HEK293 (cell line): Measurements from ENCODE around the gene ZEB2.

ENCODE experiments used
- BCL11B ChIP-seq: fragments of 450-650 bp; formaldehyde crosslinking; IDR thresholded peaks from 2 replicates; pipeline ENCODE4 v1.5.1; 2016; ENCODE audit warnings: low read depth, missing biosample characterization, missing genetic modification characterization
- CTCF ChIP-seq: fragments of 450-650 bp; formaldehyde crosslinking; IDR thresholded peaks from 2 replicates; pipeline ENCODE4 v1.5.1; 2016; ENCODE audit warnings: missing biosample characterization, missing genetic modification characterization
- GLI2 ChIP-seq: fragments of 450-650 bp; formaldehyde crosslinking; IDR thresholded peaks from 2 replicates; pipeline ENCODE4; 2017; ENCODE audit warnings: missing biosample characterization, missing genetic modification characterization, low read depth, borderline replicate concordance
- REST ChIP-seq: fragments of 450-650 bp; formaldehyde crosslinking; IDR thresholded peaks from 2 replicates; pipeline ENCODE4 v1.5.1; 2016; ENCODE audit warnings: missing biosample characterization, missing genetic modification characterization
- ZNF138 ChIP-seq: fragments of 450-650 bp; formaldehyde crosslinking; IDR thresholded peaks from 2 replicates; pipeline ENCODE4 v1.5.1; 2016; ENCODE audit warnings: missing biosample characterization, missing genetic modification characterization, borderline replicate concordance
- ZNF26 ChIP-seq: fragments of 450-650 bp; formaldehyde crosslinking; IDR thresholded peaks from 2 replicates; pipeline ENCODE4 v1.5.1; 2016; ENCODE audit warnings: missing biosample characterization, missing genetic modification characterization
- ZNF274 ChIP-seq, 2 experiments: fragments of 200-500 bp in 1 of 2; fragments of 450-650 bp in 1 of 2; sonication (Bioruptor generic) in 1 of 2; formaldehyde crosslinking in 1 of 2; IDR thresholded peaks; 2 replicates each; pipeline versions ENCODE4 v1.5.1 to v1.6.1; 2014 to 2016; ENCODE audit warnings: borderline replicate concordance in 1 of 2, inconsistent platforms in 1 of 2, low read length in 1 of 2, missing biosample characterization in 1 of 2, missing genetic modification characterization in 1 of 2
- ZNF324 ChIP-seq: fragments of 450-650 bp; formaldehyde crosslinking; IDR thresholded peaks from 2 replicates; pipeline ENCODE4 v1.5.1; 2016; ENCODE audit warnings: missing biosample characterization, missing genetic modification characterization
- ZNF398 ChIP-seq: fragments of 450-650 bp; formaldehyde crosslinking; IDR thresholded peaks from 2 replicates; pipeline ENCODE4 v1.5.1; 2017; ENCODE audit warnings: missing biosample characterization, missing genetic modification characterization
- ZNF426 ChIP-seq: fragments of 450-650 bp; formaldehyde crosslinking; IDR thresholded peaks from 2 replicates; pipeline ENCODE4 v1.5.1; 2017; ENCODE audit warnings: missing biosample characterization, missing genetic modification characterization, mild to moderate bottlenecking, inconsistent platforms, moderate library complexity
- ZNF600 ChIP-seq: fragments of 450-650 bp; formaldehyde crosslinking; IDR thresholded peaks from 2 replicates; pipeline ENCODE4 v1.5.1; 2016; ENCODE audit warnings: missing biosample characterization, missing genetic modification characterization
- ZNF654 ChIP-seq: fragments of 450-650 bp; formaldehyde crosslinking; IDR thresholded peaks from 2 replicates; pipeline ENCODE4 v1.5.1; 2016; ENCODE audit warnings: low read depth, missing biosample characterization, missing genetic modification characterization
- ZNF785 ChIP-seq: fragments of 450-650 bp; formaldehyde crosslinking; IDR thresholded peaks from 2 replicates; pipeline ENCODE4 v1.5.1; 2016; ENCODE audit warnings: missing biosample characterization, missing genetic modification characterization

- TF ChIP-seq BCL11B (tag by site-specific recombination) (no peak), ZNF138 (tag by site-specific recombination) (no peak), CTCF (tag by site-specific recombination) (no peak), ZNF324 (tag by site-specific recombination) (no peak), REST (tag by site-specific recombination) (no peak), ZNF398 (tag by site-specific recombination) (no peak), ZNF600 (no peak), ZNF426 (tag by site-specific recombination) (no peak), ZNF785 (tag by site-specific recombination) (no peak), ZNF26 (tag by site-specific recombination) (no peak), ZNF274 (IDR thresholded peaks at IDR 0.05; ENCODE audit: low read length) (no peak), ZNF274 (tag by site-specific recombination; IDR thresholded peaks at IDR 0.05; ENCODE audit: borderline replicate concordance) (no peak), GLI2 (no peak), ZNF654 (tag by site-specific recombination) (no peak)
Measured at GRCh38 chr2:144349674-144350073, 170.2 kb downstream of the ZEB2 start.
